Gastroesophageal sphincter (tissue), 4 donors: Measurements from ENCODE around the gene HDGFL2. TPM values are rescaled to one million over a fixed set of nuclear protein-coding genes. Genes with fewer than 3 reads are reported as not detected.

Experiments
- ATAC-seq: fragments of 150-250 bp; one replicate; pipeline ENCODE4 v1.9.1; 2016; ENCODE audit warnings: mild to moderate bottlenecking, moderate library complexity
- H3K27ac ChIP-seq, 4 donors: fragments of 200-600 bp; sonication (generic) in 3 of 4; 1 replicate in 3 of 4; 2 replicates in 1 of 4; pipeline ENCODE4 v1.5.1; 2016 to 2019
- H3K27me3 ChIP-seq: fragments of 200-600 bp; sonication (generic); one replicate; pipeline ENCODE4 v1.5.1; 2019
- H3K36me3 ChIP-seq, 2 donors: fragments of 200-600 bp; sonication (generic); one replicate each; pipeline ENCODE4 v1.5.1; 2019; ENCODE audit warnings: control low read depth in 1 of 2
- H3K4me1 ChIP-seq, 3 donors: fragments of 200-600 bp; sonication (generic); 1 replicate in 2 of 3; 2 replicates in 1 of 3; pipeline ENCODE4 v1.5.1; 2016 to 2019; ENCODE audit warnings: control low read depth in 2 of 3
- H3K4me3 ChIP-seq, 2 donors: fragments of 200-600 bp; sonication (generic); one replicate each; pipeline ENCODE4 v1.5.1; 2019; ENCODE audit warnings: mild to moderate bottlenecking in 1 of 2, moderate library complexity in 1 of 2
- H3K9me3 ChIP-seq, 3 donors: fragments of 200-600 bp; sonication (generic); one replicate each; pipeline ENCODE4 v1.5.1; 2017 to 2019; ENCODE audit warnings: control low read depth in 2 of 3
- CTCF ChIP-seq, 4 experiments: fragments of 200-600 bp in 2 of 4; fragments of 450-650 bp in 2 of 4; sonication (generic) in 1 of 4; IDR thresholded peaks; one replicate each; pipeline ENCODE4 v1.5.1; 2017 to 2019; ENCODE audit warnings: antibody characterized with exemption in 4 of 4, mild to moderate bottlenecking in 2 of 4, moderate library complexity in 2 of 4
- EP300 ChIP-seq: sonication (generic); formaldehyde crosslinking; IDR thresholded peaks from one replicate; pipeline ENCODE4 v1.6.1; 2017; ENCODE audit warnings: antibody characterized with exemption, mild to moderate bottlenecking
- POLR2A ChIP-seq, 2 donors: fragments of 450-650 bp; IDR thresholded peaks; one replicate each; pipeline ENCODE4 v1.6.1; 2017; ENCODE audit warnings: antibody characterized with exemption in 2 of 2, mild to moderate bottlenecking in 2 of 2, moderate library complexity in 1 of 2
- POLR2AphosphoS5 ChIP-seq: sonication (generic); formaldehyde crosslinking; IDR thresholded peaks from one replicate; pipeline ENCODE4 v1.6.1; 2017; ENCODE audit warnings: antibody characterized with exemption
- WGBS, 2 donors: methylation state at CpG; one replicate each; pipeline ENCODE4 v1.1.5; 2018; ENCODE audit warnings: low coverage in 1 of 2; 5-methylcytosine and 5-hydroxymethylcytosine counted together
- total RNA-seq, 4 donors: library from RNA; depleted of rRNA; stranded (reverse); fragments of >200 nt; gene quantifications; one replicate each; pipeline ENCODE4 v1.1.0, GENCODE V29; 2016

The HDGFL2 gene
- total RNA-seq, 4 donors from 2014 or later = 33.3 to 49.5 (median 36.2) TPM

GRCh38 chr19:4449022-4449638 is 23.0 kb upstream of the HDGFL2 start:
- no peak overlapping the region for H3K4me3 ChIP-seq
- no peaks in the 10 kb centered on the region for H3K9me3 ChIP-seq
- peak overlapping the region; percentile 72 to 85 (median 76) for H3K27ac ChIP-seq
- ATAC-seq = peak; percentile 82
- WGBS, 2 donors = 0 to 24% methylated on average over 1 to 8 of the region's 24 CpGs
- no peaks in the 10 kb centered on the region for H3K27me3 ChIP-seq
- peaks cover 0 to 36% (median 12%) of the 10 kb centered on the region in 3 donors for H3K4me1 ChIP-seq
- TF ChIP-seq CTCF (IDR thresholded peaks at IDR 0.05) (peak in 3 of 4 experiments; percentile 29 to 39 (median 34)), POLR2A (IDR thresholded peaks at IDR 0.05) (no peak), POLR2AphosphoS5 (peak; percentile 20)
- peaks cover 0 to 100% of the 10 kb centered on the region in 2 donors for H3K36me3 ChIP-seq

GRCh38 chr19:4449639-4450028 is 22.5 kb upstream of the HDGFL2 start:
- H3K27ac ChIP-seq = peak overlapping the region; percentile 15 to 85 (median 76)

GRCh38 chr19:4452230-4452990 is 19.7 kb upstream of the HDGFL2 start:
- Histone ChIP-seq H3K9me3 (no peaks in the 10 kb centered on the region), H3K27me3 (no peaks in the 10 kb centered on the region), H3K36me3 (peaks cover 0 to 73% of the 10 kb centered on the region in 2 donors), H3K4me1 (peaks cover 0 to 65% (median 25%) of the 10 kb centered on the region in 3 donors), H3K27ac (peak overlapping the region in 1 of 4 donors; percentile 36), H3K4me3 (no peak overlapping the region)
- no peak for TF ChIP-seq POLR2A (IDR thresholded peaks at IDR 0.05)
- TF ChIP-seq EP300 = no peak
- TF ChIP-seq POLR2AphosphoS5 = no peak
- TF ChIP-seq CTCF (IDR thresholded peaks at IDR 0.05) = no peak
- WGBS, 2 donors = 67 to 80% methylated on average over 1 of the region's 24 CpGs
- ATAC-seq = no peak

More at GRCh38 chr19:4449639-4450028, 22.5 kb upstream of the HDGFL2 start:
- no peak for ATAC-seq
- no peak overlapping the region for H3K4me3 ChIP-seq
- peaks cover 0 to 41% (median 12%) of the 10 kb centered on the region in 3 donors for H3K4me1 ChIP-seq
- TF ChIP-seq POLR2A (IDR thresholded peaks at IDR 0.05) (no peak), CTCF (IDR thresholded peaks at IDR 0.05) (no peak), POLR2AphosphoS5 (no peak), EP300 (no peak)
- no peaks in the 10 kb centered on the region for H3K9me3 ChIP-seq
- H3K27me3 ChIP-seq = no peaks in the 10 kb centered on the region
- peaks cover 0 to 100% of the 10 kb centered on the region in 2 donors for H3K36me3 ChIP-seq
- 50% methylated on average over 9 of the region's 9 CpGs; no CpG with 5 or more reads in 1 of the 2 donors for WGBS, 2 donors

GRCh38 chr19:4453232-4454179 is 18.6 kb upstream of the HDGFL2 start:
- Histone ChIP-seq H3K36me3 (peaks cover 0 to 62% of the 10 kb centered on the region in 2 donors), H3K4me3 (no peak overlapping the region), H3K9me3 (no peaks in the 10 kb centered on the region), H3K27ac (peak overlapping the region in 2 of 4 donors; percentile 17 to 36), H3K27me3 (no peaks in the 10 kb centered on the region), H3K4me1 (peaks cover 0 to 62% (median 24%) of the 10 kb centered on the region in 3 donors)
- TF ChIP-seq CTCF (IDR thresholded peaks at IDR 0.05) (no peak), POLR2AphosphoS5 (no peak), POLR2A (IDR thresholded peaks at IDR 0.05) (no peak)
- 67% methylated on average over 7 of the region's 34 CpGs; no CpG with 5 or more reads in 1 of the 2 donors for WGBS, 2 donors
- no peak for ATAC-seq
